GM18861 (cell line): ENCODE results near the gene ASIC1.
"Not testable (repeated sequence)": the region's sequence is repeated elsewhere in the genome, so short reads cannot be mapped to it uniquely, and the experiment has no call there.

Source experiments
- ATAC-seq: cut with Tn5 transposase; IDR thresholded peaks from one replicate; pipeline ENCODE4 v1.9.1; 2021; ENCODE audit not compliant: unreplicated experiment

The ASIC1 gene

GRCh38 chr12:50082644-50083043, 25.2 kb downstream of the ASIC1 start:
- ATAC-seq = no peak

- no peak for ATAC-seq
These were observed 25.9 kb downstream of the ASIC1 start for GRCh38 chr12:50083301-50083700.

- not testable (repeated sequence) for ATAC-seq
These were observed 27.0 kb downstream of the ASIC1 start for GRCh38 chr12:50084409-50084774.

GRCh38 chr12:50084775-50085614, 27.6 kb downstream of the ASIC1 start, which contains the start of gene SMARCD1:
TSS of gene SMARCD1 (plus strand) at chr12:50085342. CDS start at chr12:50085370, 28 bp downstream.
- peak; percentile 71 for ATAC-seq

GRCh38 chr12:50085615-50086072, 28.2 kb downstream of the ASIC1 start:
- ATAC-seq = no peak

GRCh38 chr12:50086148-50086547, 28.8 kb downstream of the ASIC1 start:
- no peak for ATAC-seq

GRCh38 chr12:50087151-50087550, 29.8 kb downstream of the ASIC1 start:
- ATAC-seq = no peak

GRCh38 chr12:50087995-50088394, 30.6 kb downstream of the ASIC1 start:
- ATAC-seq = no peak

- ATAC-seq = no peak
These were observed 31.4 kb downstream of the ASIC1 start for GRCh38 chr12:50088577-50089335.

GRCh38 chr12:50089730-50090129, 32.3 kb downstream of the ASIC1 start:
- ATAC-seq = no peak

GRCh38 chr12:50090391-50090790, 33.0 kb downstream of the ASIC1 start:
- no peak for ATAC-seq

- no peak for ATAC-seq
These were observed 40.6 kb downstream of the ASIC1 start for GRCh38 chr12:50097952-50098351.

GRCh38 chr12:50099302-50100008, 42.1 kb downstream of the ASIC1 start:
- no peak for ATAC-seq

- no peak for ATAC-seq
These were observed 43.2 kb downstream of the ASIC1 start for GRCh38 chr12:50100561-50100960.

GRCh38 chr12:50101663-50102062, 44.3 kb downstream of the ASIC1 start:
- no peak for ATAC-seq

GRCh38 chr12:50102131-50102531, 44.7 kb downstream of the ASIC1 start:
- ATAC-seq = no peak

- ATAC-seq = no peak
These were observed 45.4 kb downstream of the ASIC1 start for GRCh38 chr12:50102646-50103309.

- ATAC-seq = no peak
These were observed 46.0 kb downstream of the ASIC1 start for GRCh38 chr12:50103351-50103750.

GRCh38 chr12:50103767-50104321, 46.4 kb downstream of the ASIC1 start, which contains the start of gene GPD1:
TSS of gene GPD1 (plus strand) at chr12:50104008. CDS start at chr12:50104051, 43 bp downstream.
- no peak for ATAC-seq
